ENCODE results near the gene TLL1. TPM values are rescaled to one million over a fixed set of nuclear protein-coding genes. Genes with fewer than 3 reads are reported as not detected.

TLL1 gene
- total and polyA plus RNA-seq, 8 donors: 0.65 to 3.0 (median 1.6) TPM

GRCh38 chr4:166144607-166145006 is 271.6 kb downstream of the TLL1 start:
- Histone ChIP-seq H3K27me3 (no peaks in the 10 kb centered on the region), H3K27ac (no peak overlapping the region), H3K4me3 (no peak overlapping the region), H3K36me3 (no peaks in the 10 kb centered on the region), H3K9me3 (no peaks in the 10 kb centered on the region), H3K4me1 (no peaks in the 10 kb centered on the region)
- no peak for ATAC-seq
- FAIRE-seq: no peak
- intact Hi-C loops (cut with DNase I): no loop called here
- no peak for DNase-seq
- TF ChIP-seq CTCF (IDR thresholded peaks at IDR 0.05): no peak
- 61 to 64% methylated on average over 4 of the region's 4 CpGs for WGBS, 2 donors

GRCh38 chr4:166146806-166147540 is 273.9 kb downstream of the TLL1 start:
- intact Hi-C loops (cut with DNase I): no loop called here
- H3K27ac ChIP-seq: no peak overlapping the region
- ATAC-seq: no peak
- H3K36me3 ChIP-seq: no peaks in the 10 kb centered on the region
- no peak overlapping the region for H3K4me3 ChIP-seq
- no peak for FAIRE-seq
- H3K27me3 ChIP-seq: no peaks in the 10 kb centered on the region
- H3K4me1 ChIP-seq: no peaks in the 10 kb centered on the region
- WGBS, 2 donors: 62 to 69% methylated on average over 6 of the region's 6 CpGs
- DNase-seq: no peak
- TF ChIP-seq CTCF (IDR thresholded peaks at IDR 0.05): no peak
- no peaks in the 10 kb centered on the region for H3K9me3 ChIP-seq
